IPS DF 19.7 (cell line): ENCODE data around the gene RARB.

Source experiments
- DNase-seq: peaks from one replicate; pipeline ENCODE4 v3.0.0-alpha.2; 2013; ENCODE audit warnings: low read depth, low spot score

Gene RARB

GRCh38 chr3:25597535-25598101 is 169.6 kb downstream of the RARB start:
- DNase-seq = no peak

GRCh38 chr3:25603703-25604102 is 175.6 kb downstream of the RARB start:
- DNase-seq = no peak

DNA sequence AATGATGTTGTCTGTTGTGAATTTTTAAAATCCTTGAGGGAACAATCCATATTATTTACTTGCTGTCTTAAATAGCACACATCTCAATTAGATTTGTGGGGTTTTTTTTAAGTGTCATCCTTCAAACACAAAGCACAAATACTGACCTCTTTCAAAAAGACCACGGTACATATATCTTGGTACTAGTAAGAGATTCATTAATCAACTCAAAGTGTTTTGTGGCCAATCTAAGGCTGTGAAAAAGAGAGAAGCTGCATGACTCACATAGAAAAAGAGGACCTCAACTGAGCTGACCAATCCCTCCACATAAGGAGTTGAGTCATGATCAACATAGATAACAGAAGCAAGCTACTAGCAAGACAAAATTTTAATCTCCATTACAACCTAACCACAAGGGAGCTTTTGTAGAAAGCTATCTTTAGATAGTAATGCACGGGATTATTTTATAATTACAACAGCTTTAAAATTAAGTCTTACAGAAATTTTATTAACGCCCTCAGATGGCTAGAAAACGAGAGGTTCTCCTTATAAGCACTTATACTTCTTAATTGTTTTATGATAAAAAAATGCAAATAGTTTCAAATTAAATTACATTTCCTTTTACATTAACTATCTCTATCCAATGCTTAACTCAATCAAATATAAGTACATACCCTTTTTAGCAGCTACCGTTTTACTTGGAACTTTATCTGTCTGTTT is 176.2 kb downstream of the RARB start:
- no peak for DNase-seq

GRCh38 chr3:25610167-25610566 is 182.1 kb downstream of the RARB start:
- DNase-seq = no peak

DNA sequence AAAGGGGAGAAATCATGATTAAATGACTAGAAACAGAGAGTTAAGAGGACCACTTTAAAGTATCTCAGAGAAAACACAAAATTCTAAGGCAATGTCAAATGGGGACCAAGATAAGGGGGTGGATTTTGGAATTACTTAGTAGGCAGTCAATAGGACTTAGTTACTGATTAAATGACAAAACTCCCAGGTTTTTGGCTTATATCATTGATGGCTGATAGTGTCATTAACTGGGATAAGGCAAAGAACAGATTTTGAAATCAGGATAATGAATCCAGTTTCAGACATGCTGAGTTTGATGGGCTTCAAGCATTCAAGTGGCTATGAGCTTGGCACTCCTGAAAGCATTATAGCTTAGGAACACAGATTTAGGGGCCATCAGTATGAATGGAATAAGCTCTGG is 182.7 kb downstream of the RARB start:
- DNase-seq = no peak

DNA sequence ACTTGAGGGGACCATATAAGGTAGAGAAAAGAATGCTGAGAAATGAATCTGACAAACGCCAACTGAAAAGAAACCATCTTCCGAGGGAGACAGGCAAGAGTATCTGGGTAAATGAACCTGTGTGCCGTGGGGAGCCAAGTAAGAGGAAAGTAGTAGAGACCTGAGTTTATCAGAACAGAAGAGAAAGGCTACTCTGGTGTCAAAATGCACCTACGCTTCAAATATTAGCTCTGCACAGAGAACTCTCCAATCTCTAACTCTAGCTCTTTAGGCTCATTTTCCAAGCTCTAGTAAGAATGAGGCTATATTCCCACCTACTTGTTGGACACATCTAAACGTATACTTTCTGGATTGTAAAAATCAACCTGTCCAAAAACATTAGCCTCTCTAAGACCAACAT is 183.1 kb downstream of the RARB start:
- no peak for DNase-seq

- no peak for DNase-seq
These were observed 190.0 kb downstream of the RARB start for GRCh38 chr3:25618028-25618427.

DNA sequence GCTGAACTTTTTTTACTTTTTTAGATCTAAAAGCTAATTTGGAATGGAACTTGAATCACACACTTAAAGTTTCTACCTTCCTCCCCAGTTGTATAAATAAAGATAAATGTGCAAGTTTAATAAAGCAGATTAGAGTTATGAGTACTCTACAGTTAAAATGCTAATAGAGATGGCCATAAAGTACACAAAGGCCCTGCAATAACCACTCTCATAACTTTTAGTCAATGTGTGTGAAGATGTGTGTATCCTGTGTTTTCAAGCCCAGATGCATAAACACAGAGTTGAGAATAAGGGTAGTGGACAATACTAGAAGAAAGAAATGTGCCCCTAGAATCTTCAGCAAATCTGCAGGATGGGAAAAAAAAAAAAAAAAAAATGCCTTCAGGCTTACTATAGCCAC is 191.3 kb downstream of the RARB start:
- DNase-seq = no peak

GRCh38 chr3:25620493-25620892 is 192.4 kb downstream of the RARB start:
- no peak for DNase-seq

DNA sequence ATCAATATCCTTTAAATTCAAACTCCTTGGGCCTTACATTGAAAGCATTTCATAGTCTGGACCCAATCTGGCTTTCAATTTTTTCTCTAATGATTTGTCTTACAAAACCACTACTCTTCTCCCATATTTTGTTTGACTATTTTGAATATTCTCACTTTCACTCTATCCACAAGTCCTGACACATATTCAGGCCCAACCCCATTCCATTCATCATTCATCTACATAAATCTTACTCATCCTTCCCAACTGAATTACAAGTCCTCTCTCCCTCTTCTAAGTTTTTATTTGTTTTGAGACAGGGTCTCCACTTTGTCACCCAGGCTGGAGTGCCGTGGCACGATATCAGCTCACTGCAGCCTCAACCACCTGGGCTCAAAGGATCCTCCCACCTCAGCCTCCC is 193.0 kb downstream of the RARB start:
- DNase-seq = no peak

- no peak for DNase-seq
These were observed 203.9 kb downstream of the RARB start for GRCh38 chr3:25631989-25632388.

DNA sequence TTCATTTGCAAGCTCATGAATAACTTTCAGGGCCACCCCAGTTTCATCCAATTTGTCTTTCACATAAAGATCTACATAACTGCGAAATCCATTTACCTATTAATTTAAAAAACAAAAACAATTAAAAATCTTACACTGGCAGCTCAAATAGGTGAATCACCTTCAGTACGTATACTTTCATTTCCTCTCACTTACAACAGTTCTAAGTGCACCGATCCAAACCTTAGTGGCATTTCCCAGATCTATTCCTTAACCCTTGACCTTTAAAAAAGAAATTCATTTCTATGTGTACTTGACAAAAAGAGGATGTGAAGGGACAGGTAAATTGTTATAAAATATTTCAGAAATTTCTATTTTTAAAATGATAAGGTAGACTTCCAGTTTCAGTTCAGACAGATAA is 205.9 kb downstream of the RARB start:
- no peak for DNase-seq

DNA sequence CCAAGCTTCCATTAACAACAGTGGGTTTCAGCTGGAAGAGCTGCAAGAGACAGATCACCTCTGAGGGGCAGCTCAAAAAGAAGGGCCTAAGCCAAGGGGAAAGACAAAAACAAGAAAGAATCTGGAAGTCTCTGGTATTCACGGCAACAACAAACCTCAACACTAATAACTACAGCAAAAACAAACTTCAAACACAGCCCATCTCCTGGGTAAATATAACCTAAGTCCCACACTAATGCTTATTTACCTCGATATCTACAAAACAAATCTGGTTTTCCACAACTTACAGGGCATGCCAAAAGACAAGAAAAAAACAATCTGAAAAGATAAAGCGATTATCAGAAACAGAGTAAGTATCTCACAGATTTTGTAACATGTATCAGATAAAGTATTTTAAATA is 207.0 kb downstream of the RARB start:
- no peak for DNase-seq
